Measurements from ENCODE around the gene SLC37A1.

- TF ChIP-seq, protein P1, sequence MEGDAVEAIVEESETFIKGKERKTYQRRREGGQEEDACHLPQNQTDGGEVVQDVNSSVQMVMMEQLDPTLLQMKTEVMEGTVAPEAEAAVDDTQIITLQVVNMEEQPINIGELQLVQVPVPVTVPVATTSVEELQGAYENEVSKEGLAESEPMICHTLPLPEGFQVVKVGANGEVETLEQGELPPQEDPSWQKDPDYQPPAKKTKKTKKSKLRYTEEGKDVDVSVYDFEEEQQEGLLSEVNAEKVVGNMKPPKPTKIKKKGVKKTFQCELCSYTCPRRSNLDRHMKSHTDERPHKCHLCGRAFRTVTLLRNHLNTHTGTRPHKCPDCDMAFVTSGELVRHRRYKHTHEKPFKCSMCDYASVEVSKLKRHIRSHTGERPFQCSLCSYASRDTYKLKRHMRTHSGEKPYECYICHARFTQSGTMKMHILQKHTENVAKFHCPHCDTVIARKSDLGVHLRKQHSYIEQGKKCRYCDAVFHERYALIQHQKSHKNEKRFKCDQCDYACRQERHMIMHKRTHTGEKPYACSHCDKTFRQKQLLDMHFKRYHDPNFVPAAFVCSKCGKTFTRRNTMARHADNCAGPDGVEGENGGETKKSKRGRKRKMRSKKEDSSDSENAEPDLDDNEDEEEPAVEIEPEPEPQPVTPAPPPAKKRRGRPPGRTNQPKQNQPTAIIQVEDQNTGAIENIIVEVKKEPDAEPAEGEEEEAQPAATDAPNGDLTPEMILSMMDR (conservative IDR thresholded peaks at IDR 0.05) = no peak
- no peak for TF ChIP-seq EZH2 (IDR thresholded peaks at IDR 0.05; ENCODE audit: low read depth)
Observed at GRCh38 chr21:42556960-42557359, 43.3 kb downstream of the SLC37A1 start.
